HepG2 (cell line): ENCODE measurements around the gene TIAM2. TPM values are rescaled to one million over a fixed set of nuclear protein-coding genes. Genes with fewer than 3 reads are reported as not detected.

ENCODE experiments used
- ATAC-seq: fragments of 200-7000 bp; cut with Tn5 transposase; 3 replicates; pipeline ENCODE4 v1.9.1; 2020; ENCODE audit warnings: mild to moderate bottlenecking, moderate library complexity
- BruUV-seq: library from RNA; stranded (reverse); fragments of 400-500 nt; replicated peaks from 2 replicates; lab custom pipeline; 2021; lab: Mats Ljungman, UMichigan
- CTCF ChIA-PET: fragments of 300-600 bp; formaldehyde crosslinking; extraction: SDS; loops from one replicate; lab custom pipeline; 2021; ENCODE audit warnings: low total read pairs, inconsistent platforms, low intra/inter-chr PET ratio; lab: Yijun Ruan, JAX
- POLR2A ChIA-PET: fragments of 350-600 bp; sonication (Branson Sonifier 250); formaldehyde crosslinking; loops from one replicate; lab custom pipeline; 2020; ENCODE audit warnings: antibody characterized with exemption, inconsistent platforms; lab: Yijun Ruan, JAX
- DNase-seq: peaks from one replicate; pipeline ENCODE4 v3.0.0-alpha.2; 2015; ENCODE audit warnings: low spot score
- FAIRE-seq: peaks from 3 replicates; lab custom pipeline; 2011; peaks lifted over from hg19 to GRCh38; lab: Jason Lieb, UNC
- H2AFZ ChIP-seq: one replicate; pipeline ENCODE4 v1.6.1; 2011; ENCODE audit warnings: low read length, inconsistent platforms
- H3K27ac ChIP-seq: fragments of 300-600 bp; 3 replicates; pipeline ENCODE4 v1.8.0; 2011; ENCODE audit warnings: mixed run types, mild to moderate bottlenecking, mixed read lengths, low read length, inconsistent platforms; ENCODE audit not compliant: insufficient read depth; ENCODE audit errors: extremely low read length
- H3K27me3 ChIP-seq, 2 experiments: fragments of 200-600 bp in 1 of 2; 2 replicates in 1 of 2; 3 replicates in 1 of 2; pipeline versions ENCODE4 v1.6.0 to v1.8.0; 2011; ENCODE audit warnings: low read length in 2 of 2, mild to moderate bottlenecking in 2 of 2, moderate library complexity in 2 of 2, inconsistent platforms in 1 of 2; ENCODE audit not compliant: insufficient read depth in 2 of 2, control insufficient read depth in 1 of 2
- H3K36me3 ChIP-seq, 2 experiments: fragments of 200-600 bp in 1 of 2; replicated peaks in 1 of 2; 2 replicates in 1 of 2; 3 replicates in 1 of 2; pipeline versions ENCODE4 v1.5.1 to v1.8.0; 2011; ENCODE audit warnings: low read length in 2 of 2, inconsistent platforms in 1 of 2; ENCODE audit not compliant: insufficient read depth in 2 of 2, control insufficient read depth in 1 of 2
- H3K4me1 ChIP-seq: 2 replicates; pipeline ENCODE4 v1.5.1; 2012; ENCODE audit warnings: low read length, inconsistent platforms; ENCODE audit not compliant: insufficient read depth
- H3K4me2 ChIP-seq: 2 replicates; pipeline ENCODE4 v1.6.0; 2011; ENCODE audit warnings: low read depth, low read length, inconsistent platforms
- H3K4me3 ChIP-seq, 3 experiments: fragments of 200-600 bp in 1 of 3; sonication (generic), shearing (Covaris generic) in 1 of 3; replicated peaks in 1 of 3; 2 replicates each; pipeline ENCODE4 v1.5.1; 2011 to 2016; ENCODE audit warnings: low read length in 3 of 3, inconsistent platforms in 2 of 3, low read depth in 2 of 3, mild to moderate bottlenecking in 2 of 3, control low read depth in 1 of 3, mixed read lengths in 1 of 3; ENCODE audit not compliant: insufficient read depth in 1 of 3
- H3K79me2 ChIP-seq: one replicate; pipeline ENCODE4 v1.6.1; 2011; ENCODE audit warnings: low read length, inconsistent platforms; ENCODE audit not compliant: insufficient read depth
- H3K9ac ChIP-seq: 2 replicates; pipeline ENCODE4 v1.6.0; 2011; ENCODE audit warnings: mild to moderate bottlenecking, low read depth, low read length, inconsistent platforms; ENCODE audit not compliant: insufficient read depth
- H3K9me3 ChIP-seq: 2 replicates; pipeline ENCODE4 v1.5.1; 2012; ENCODE audit warnings: mild to moderate bottlenecking, low read length
- H4K20me1 ChIP-seq: 2 replicates; pipeline ENCODE4 v1.6.0; 2011; ENCODE audit warnings: inconsistent platforms, mild to moderate bottlenecking, low read length, moderate library complexity; ENCODE audit not compliant: insufficient read depth
- KIAA2018 ChIP-seq: sonication (generic); formaldehyde crosslinking; IDR thresholded peaks from 2 replicates; pipeline ENCODE4 v1.5.0; 2020; ENCODE audit warnings: mild to moderate bottlenecking, missing genetic modification reagents, borderline replicate concordance
- MEIS1 ChIP-seq: sonication (generic); formaldehyde crosslinking; IDR thresholded peaks from 2 replicates; pipeline ENCODE4 v1.9.0; 2021; ENCODE audit warnings: mild to moderate bottlenecking, missing genetic modification reagents, moderate library complexity, borderline replicate concordance
- MZF1 ChIP-seq: sonication (generic); formaldehyde crosslinking; IDR thresholded peaks from 2 replicates; pipeline ENCODE4 v1.8.1; 2023; ENCODE audit warnings: mild to moderate bottlenecking, missing genetic modification reagents, borderline replicate concordance
- TEF ChIP-seq: sonication (generic); formaldehyde crosslinking; IDR thresholded peaks from 2 replicates; pipeline ENCODE4 v1.5.0; 2020; ENCODE audit warnings: missing genetic modification reagents
- ZFP62 ChIP-seq: sonication (generic); formaldehyde crosslinking; IDR thresholded peaks from 2 replicates; pipeline ENCODE4 v1.4.0; 2020; ENCODE audit warnings: missing genetic modification reagents
- ZNF839 ChIP-seq: sonication (generic); formaldehyde crosslinking; IDR thresholded peaks from 2 replicates; pipeline ENCODE4 v1.4.0; 2020; ENCODE audit warnings: missing genetic modification reagents, mild to moderate bottlenecking, borderline replicate concordance
- ZSCAN9 ChIP-seq: IDR thresholded peaks from 2 replicates; pipeline ENCODE4 v1.6.1; 2016; ENCODE audit warnings: borderline replicate concordance
- WGBS: methylation state at CpG from one replicate; pipeline ENCODE4 v1.1.6; 2017; ENCODE audit warnings: low lambda C conversion rate; 5-methylcytosine and 5-hydroxymethylcytosine counted together
- in situ Hi-C: cut with HindIII; loops from 2 replicates; pipeline ENCODE4 v1.10.0; 2017; ENCODE audit warnings: low pct_unique_long_range_greater_than_20kb; ENCODE audit not compliant: extremely low pct_ligation_motif_present
- intact Hi-C: fragments of 100-400 bp; cut with micrococcal nuclease; formaldehyde crosslinking; loops from one replicate; pipeline ENCODE4 v1.10.0; 2022; ENCODE audit not compliant: unreplicated experiment
- polyA plus RNA-seq, 8 experiments: library from polyadenylated mRNA; depleted of rRNA in 3 of 8; stranded (reverse) in 7 of 8; unstranded in 1 of 8; fragments of >200 nt; fragmentation: Illumina TruSeq in 4 of 8; extraction: Trizol in 4 of 8; gene quantifications; 2 replicates each; pipeline versions ENCODE4 v1.2.1 to v1.2.3, GENCODE V29; 2011 to 2016; ENCODE audit warnings: low read depth in 4 of 8, missing spikeins in 1 of 8, mixed read lengths in 1 of 8; ENCODE audit not compliant: insufficient read depth in 1 of 8
- total RNA-seq, 5 experiments: library from RNA; depleted of rRNA; stranded (reverse); fragments of >200 nt; fragmentation: Illumina TruSeq; extraction: Trizol; gene quantifications; 2 replicates each; pipeline ENCODE4 v1.2.3, GENCODE V29; 2016; ENCODE audit warnings: low read depth in 1 of 5

The TIAM2 gene
- total and polyA plus RNA-seq, 2 of the 13 experiments (the other 11 are each of a cell fraction or from before 2014, with no cell fraction given): 4.1 to 4.5 TPM

- Histone ChIP-seq H3K36me3 (no peaks in the 10 kb centered on the region), H3K27me3 (no peaks in the 10 kb centered on the region; a peak in 2 of 5 replicates), H3K9ac (no peak overlapping the region), H3K9me3 (no peaks in the 10 kb centered on the region), H3K4me3 (no peak overlapping the region), H3K27ac (no peak overlapping the region), H4K20me1 (no peaks in the 10 kb centered on the region), H3K79me2 (no peaks in the 10 kb centered on the region), H3K4me2 (no peak overlapping the region), H2AFZ (no peak overlapping the region), H3K4me1 (no peaks in the 10 kb centered on the region)
- FAIRE-seq: no peak
- CTCF ChIA-PET: no interaction called here
- WGBS: 57% methylated on average over 15 of the region's 16 CpGs
- POLR2A ChIA-PET: no interaction called here
- in situ Hi-C loops (no loop called here), intact Hi-C loops (no loop called here)
- peak; percentile 26 for ATAC-seq
- no peak for TF ChIP-seq MEIS1 (CRISPR knock-in tag)
- BruUV-seq: no TSS peak
- no peak for DNase-seq
These were observed 217.7 kb downstream of the TIAM2 start for GRCh38 chr6:155212616-155213380.

GRCh38 chr6:155213611-155214372 lies 218.7 kb downstream of the TIAM2 start:
- Histone ChIP-seq H3K9me3 (no peaks in the 10 kb centered on the region), H3K9ac (no peak overlapping the region), H3K36me3 (no peaks in the 10 kb centered on the region), H3K4me3 (no peak overlapping the region), H2AFZ (no peak overlapping the region), H3K4me2 (no peak overlapping the region), H3K27me3 (no peaks in the 10 kb centered on the region; a peak in 2 of 5 replicates), H4K20me1 (no peaks in the 10 kb centered on the region), H3K79me2 (no peaks in the 10 kb centered on the region), H3K4me1 (no peaks in the 10 kb centered on the region), H3K27ac (no peak overlapping the region)
- no TSS peak for BruUV-seq
- ChIA-PET POLR2A (no interaction called here), CTCF (no interaction called here)
- FAIRE-seq (no peak), ATAC-seq (peak; percentile 34), DNase-seq (no peak)
- intact Hi-C loops (no loop called here), in situ Hi-C loops (no loop called here)
- WGBS: 59% methylated on average over 8 of the region's 23 CpGs
- TF ChIP-seq ZSCAN9 (CRISPR knock-in tag): no peak
- TF ChIP-seq TEF (CRISPR knock-in tag): no peak
- TF ChIP-seq ZFP62: no peak
- no peak for TF ChIP-seq KIAA2018
- TF ChIP-seq ZNF839 (CRISPR knock-in tag): no peak
- no peak for TF ChIP-seq MZF1 (CRISPR knock-in tag)
